Effector memory CD4-positive, alpha-beta T cell (primary cell): ENCODE measurements around the gene DAP.

ENCODE experiments used
- DNase-seq, 3 donors: peaks; one replicate each; pipeline ENCODE4 v3.0.0-alpha.2; 2020
- H3K27ac ChIP-seq: 2 replicates; pipeline ENCODE4 v1.7.0; 2013; ENCODE audit warnings: mild to moderate bottlenecking, low read length, moderate library complexity; ENCODE audit not compliant: insufficient read depth, poor library complexity, severe bottlenecking
- H3K27me3 ChIP-seq: replicated peaks from 2 replicates; pipeline ENCODE4 v1.7.0; 2013; ENCODE audit warnings: mild to moderate bottlenecking, low read length; ENCODE audit not compliant: insufficient read depth, control insufficient read depth, poor library complexity, severe bottlenecking
- H3K36me3 ChIP-seq: 2 replicates; pipeline ENCODE4 v1.7.0; 2013; ENCODE audit warnings: mild to moderate bottlenecking, low read length, moderate library complexity; ENCODE audit not compliant: control insufficient read depth, insufficient read depth
- H3K4me1 ChIP-seq: 2 replicates; pipeline ENCODE4 v1.7.0; 2013; ENCODE audit warnings: low read length, mild to moderate bottlenecking; ENCODE audit not compliant: control insufficient read depth, insufficient read depth, poor library complexity, severe bottlenecking
- H3K4me3 ChIP-seq: 2 replicates; pipeline ENCODE4 v1.7.0; 2013; ENCODE audit warnings: low read length, low read depth, mild to moderate bottlenecking; ENCODE audit not compliant: insufficient read depth, poor library complexity, severe bottlenecking
- H3K9me3 ChIP-seq: 2 replicates; pipeline ENCODE4 v1.7.0; 2013; ENCODE audit warnings: mild to moderate bottlenecking, low read length, moderate library complexity; ENCODE audit not compliant: control insufficient read depth

DAP gene

DNA sequence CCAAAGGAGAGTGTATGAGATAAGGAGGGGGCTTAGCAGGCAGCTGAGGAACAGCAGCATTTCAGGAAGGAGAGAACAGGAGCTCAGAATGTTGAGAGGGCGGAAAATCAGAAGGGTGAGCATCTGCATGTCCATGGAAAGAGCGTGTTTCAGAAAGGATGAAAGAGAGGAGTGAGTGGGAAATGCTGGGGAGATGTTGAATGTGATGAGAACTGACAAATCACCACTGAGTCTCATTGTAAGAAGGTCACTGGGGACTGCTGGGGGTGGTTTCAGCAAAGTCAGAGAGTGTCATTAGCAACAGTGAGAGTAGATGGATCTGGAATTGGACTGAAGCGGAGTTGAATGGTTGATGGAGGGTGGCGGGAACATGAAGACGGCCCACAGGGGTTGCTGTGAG, 131.4 kb downstream of the DAP start:
- Histone ChIP-seq H3K4me3 (no peak overlapping the region), H3K36me3 (no peaks in the 10 kb centered on the region), H3K4me1 (peaks cover 19% of the 10 kb centered on the region), H3K9me3 (no peaks in the 10 kb centered on the region), H3K27ac (no peak overlapping the region), H3K27me3 (no peaks in the 10 kb centered on the region)
- no peak for DNase-seq
